PC-9 (cell line): Measurements from ENCODE around the gene NUDT15. TPM values are rescaled to one million over a fixed set of nuclear protein-coding genes. Genes with fewer than 3 reads are reported as not detected.

Source experiments
- Bru-seq: library from RNA; stranded (reverse); fragments of 400-500 nt; gene quantifications from one replicate; lab custom pipeline; 2021; lab: Mats Ljungman, UMichigan
- BruChase-seq, 2 experiments: library from RNA; stranded (reverse); fragments of 400-500 nt; gene quantifications; one replicate each; lab custom pipeline; 2021; lab: Mats Ljungman, UMichigan
- BruUV-seq: library from RNA; stranded (reverse); fragments of 400-500 nt; replicated peaks from 2 replicates; lab custom pipeline; 2021; lab: Mats Ljungman, UMichigan
- CTCF ChIA-PET: fragments of 300-600 bp; sonication (Branson Sonifier 250); formaldehyde crosslinking; loops from one replicate; lab custom pipeline; 2022; ENCODE audit warnings: antibody characterized with exemption; lab: Charles Lee
- POLR2A ChIA-PET: fragments of 300-600 bp; sonication (Branson Sonifier 250); formaldehyde crosslinking; loops from one replicate; lab custom pipeline; 2022; ENCODE audit warnings: antibody characterized with exemption; ENCODE audit not compliant: unreplicated experiment; lab: Charles Lee
- DNase-seq, 2 experiments: peaks; one replicate each; pipeline versions ENCODE4 v3.0.0 to v3.0.0-alpha.2; 2015 to 2022; ENCODE audit warnings: mixed read lengths in 1 of 2
- H2AFZ ChIP-seq: fragments of 200-600 bp; sonication (generic); 2 replicates; pipeline ENCODE4 v1.8.1; 2017; ENCODE audit warnings: antibody characterized with exemption
- H3F3A ChIP-seq: fragments of 200-600 bp; sonication (generic); 2 replicates; pipeline ENCODE4 v1.8.1; 2017; ENCODE audit warnings: antibody characterized with exemption, mild to moderate bottlenecking, low read depth; ENCODE audit not compliant: insufficient read depth
- H3K27ac ChIP-seq: fragments of 200-600 bp; sonication (generic); 2 replicates; pipeline ENCODE4 v1.6.1; 2016; ENCODE audit warnings: mixed run types
- H3K27me3 ChIP-seq: fragments of 200-600 bp; sonication (generic); 2 replicates; pipeline ENCODE4 v1.6.1; 2016; ENCODE audit warnings: low read depth, mixed run types; ENCODE audit not compliant: insufficient read depth
- H3K36me3 ChIP-seq: fragments of 200-600 bp; sonication (generic); 2 replicates; pipeline ENCODE4 v1.6.1; 2016; ENCODE audit warnings: low read depth, mixed run types
- H3K4me1 ChIP-seq: fragments of 200-600 bp; sonication (generic); replicated peaks from 2 replicates; pipeline ENCODE4 v1.6.1; 2016; ENCODE audit warnings: mixed run types; ENCODE audit not compliant: insufficient read depth
- H3K4me2 ChIP-seq: fragments of 200-600 bp; sonication (generic); 2 replicates; pipeline ENCODE4 v1.6.1; 2017; ENCODE audit warnings: mixed run types
- H3K4me3 ChIP-seq: fragments of 200-600 bp; sonication (generic); 2 replicates; pipeline ENCODE4 v1.6.1; 2016; ENCODE audit warnings: mixed run types
- H3K79me2 ChIP-seq: fragments of 200-600 bp; sonication (generic); 2 replicates; pipeline ENCODE4 v1.6.1; 2017; ENCODE audit warnings: low read depth, mixed run types
- H3K9me2 ChIP-seq: fragments of 200-600 bp; sonication (generic); 2 replicates; pipeline ENCODE4 v1.8.1; 2017; ENCODE audit warnings: mild to moderate bottlenecking; ENCODE audit not compliant: insufficient read depth
- H3K9me3 ChIP-seq: fragments of 200-600 bp; sonication (generic); 2 replicates; pipeline ENCODE4 v1.8.1; 2016; ENCODE audit warnings: low read depth; ENCODE audit not compliant: insufficient read depth
- H4K20me1 ChIP-seq: fragments of 200-600 bp; sonication (generic); 2 replicates; pipeline ENCODE4 v1.8.1; 2017; ENCODE audit not compliant: insufficient read depth
- EZH2 ChIP-seq: fragments of 200-600 bp; sonication (generic); IDR thresholded peaks from 2 replicates; pipeline ENCODE4 v1.8.0; 2017; ENCODE audit warnings: antibody characterized with exemption, low read depth
- intact Hi-C: fragments of 100-400 bp; cut with micrococcal nuclease; formaldehyde crosslinking; loops from one replicate; pipeline ENCODE4 v1.10.0; 2022; ENCODE audit not compliant: unreplicated experiment
- long read RNA-seq: library from polyadenylated mRNA; stranded (forward); transcript quantifications from one replicate; pipeline ENCODE4 v2.0.0, GENCODE V29; 2022
- total RNA-seq: library from RNA; stranded (reverse); gene quantifications from 2 replicates; pipeline ENCODE4 v1.2.3, GENCODE V29; 2021
- TF ChIP-seq, protein P1 (sequence below): fragments of 200-600 bp; sonication (generic); conservative IDR thresholded peaks from 2 replicates; pipeline ENCODE4 v1.6.1; 2017; ENCODE audit warnings: mixed run types, antibody characterized with exemption, mild to moderate bottlenecking, moderate library complexity

The NUDT15 gene
- total RNA-seq (13.4 and 16.1 TPM in 2 replicates), Bru-seq, nascent RNA (percentile 85 among the genes with signal in this experiment), BruChase-seq, experiment 1, labeled RNA remaining after a 2-hour chase (percentile 73 among the genes with signal in this experiment), BruChase-seq, experiment 2, labeled RNA remaining after a 6-hour chase (percentile 95 among the genes with signal in this experiment)
- long read RNA-seq, transcript NUDT15-201 (3 exons, 2,098 nt) = major isoform, 39 of 48 reads
- long read RNA-seq, partial matches to known transcripts = 8 of 48 reads
- long read RNA-seq, other reads (novel, unspliced or antisense) = 1 of 48 reads

DNA sequence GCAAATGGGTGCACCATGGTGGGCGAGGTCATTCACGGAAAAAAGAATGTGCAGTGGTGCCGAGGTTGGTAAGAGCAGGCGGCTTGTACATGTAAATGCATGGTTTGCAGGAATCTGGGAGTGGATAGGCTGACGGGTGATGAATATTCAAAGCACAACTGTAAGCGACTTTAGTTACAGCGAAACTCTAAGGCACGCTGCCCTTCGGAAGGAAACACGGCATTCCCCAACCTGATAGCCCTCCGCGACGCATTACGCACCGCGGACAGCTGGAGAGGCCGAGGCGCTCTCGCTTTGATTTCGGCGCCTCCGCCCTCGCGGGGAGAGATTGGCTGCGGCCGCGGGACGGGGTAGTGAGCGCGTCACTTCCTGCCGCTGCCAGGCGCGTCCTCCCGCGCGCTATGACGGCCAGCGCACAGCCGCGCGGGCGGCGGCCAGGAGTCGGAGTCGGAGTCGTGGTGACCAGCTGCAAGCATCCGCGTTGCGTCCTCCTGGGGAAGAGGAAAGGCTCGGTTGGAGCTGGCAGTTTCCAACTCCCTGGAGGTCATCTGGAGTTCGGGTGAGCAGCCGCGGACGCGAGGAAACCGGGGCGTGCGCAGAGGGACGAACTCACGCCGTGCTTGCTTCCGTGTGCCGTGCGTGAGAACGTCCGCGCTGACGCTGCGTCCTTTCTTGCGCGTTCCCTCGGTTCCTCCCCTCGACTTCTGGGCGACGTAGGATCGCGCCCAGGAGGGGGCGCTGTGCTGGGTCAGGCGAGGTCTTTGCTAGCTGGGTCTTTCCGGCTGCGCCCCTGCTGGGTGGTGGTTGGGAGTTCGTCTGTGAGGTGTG lies at the start of gene NUDT15:
NUDT15 (plus strand) TSS at position 381 of the 828 bp plus-strand sequence; CDS start at position 402, 21 bp downstream.
- intact Hi-C loops = loop anchor here (1.0 to 5.0 kb wide), 3 partner anchors 29 to 240 kb away; partner anchors contain the start of gene SUCLA2

DNA sequence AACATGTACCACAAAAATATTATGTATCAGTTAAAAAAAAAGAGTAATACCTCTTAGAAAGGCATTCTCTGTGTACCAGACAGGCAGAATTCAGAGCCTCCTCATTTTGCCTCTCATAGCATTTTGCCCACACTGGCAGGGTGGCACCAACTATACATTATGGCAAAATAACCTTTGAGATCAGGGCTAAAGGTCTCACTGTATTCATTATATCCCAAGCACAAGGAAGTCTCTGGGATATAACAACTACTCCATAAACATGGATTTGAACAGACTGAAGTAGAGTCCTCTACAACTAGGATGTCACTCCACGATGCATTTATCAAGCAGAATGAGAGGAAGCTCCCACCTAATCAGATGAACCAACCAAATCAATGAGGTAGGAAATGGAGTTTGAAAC lies 47.1 kb upstream of the NUDT15 start:
- intact Hi-C loops = no loop called here
- Histone ChIP-seq H3K36me3 (peaks cover 4% of the 10 kb centered on the region; the same call in 1 of the 2 replicates), H2AFZ (no peak overlapping the region), H3K4me2 (no peak overlapping the region), H3F3A (no peaks in the 10 kb centered on the region), H3K4me3 (no peak overlapping the region), H3K27ac (no peak overlapping the region), H3K9me2 (no peaks in the 10 kb centered on the region), H3K79me2 (no peaks in the 10 kb centered on the region), H4K20me1 (peaks cover 4% of the 10 kb centered on the region; the same call in 1 of the 2 replicates), H3K4me1 (no peaks in the 10 kb centered on the region), H3K27me3 (no peaks in the 10 kb centered on the region), H3K9me3 (no peaks in the 10 kb centered on the region)
- no peak for DNase-seq
- no TSS peak for BruUV-seq
- POLR2A ChIA-PET = no interaction called here
- CTCF ChIA-PET = no interaction called here
- no peak for TF ChIP-seq EZH2
- TF ChIP-seq, protein P1, sequence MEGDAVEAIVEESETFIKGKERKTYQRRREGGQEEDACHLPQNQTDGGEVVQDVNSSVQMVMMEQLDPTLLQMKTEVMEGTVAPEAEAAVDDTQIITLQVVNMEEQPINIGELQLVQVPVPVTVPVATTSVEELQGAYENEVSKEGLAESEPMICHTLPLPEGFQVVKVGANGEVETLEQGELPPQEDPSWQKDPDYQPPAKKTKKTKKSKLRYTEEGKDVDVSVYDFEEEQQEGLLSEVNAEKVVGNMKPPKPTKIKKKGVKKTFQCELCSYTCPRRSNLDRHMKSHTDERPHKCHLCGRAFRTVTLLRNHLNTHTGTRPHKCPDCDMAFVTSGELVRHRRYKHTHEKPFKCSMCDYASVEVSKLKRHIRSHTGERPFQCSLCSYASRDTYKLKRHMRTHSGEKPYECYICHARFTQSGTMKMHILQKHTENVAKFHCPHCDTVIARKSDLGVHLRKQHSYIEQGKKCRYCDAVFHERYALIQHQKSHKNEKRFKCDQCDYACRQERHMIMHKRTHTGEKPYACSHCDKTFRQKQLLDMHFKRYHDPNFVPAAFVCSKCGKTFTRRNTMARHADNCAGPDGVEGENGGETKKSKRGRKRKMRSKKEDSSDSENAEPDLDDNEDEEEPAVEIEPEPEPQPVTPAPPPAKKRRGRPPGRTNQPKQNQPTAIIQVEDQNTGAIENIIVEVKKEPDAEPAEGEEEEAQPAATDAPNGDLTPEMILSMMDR = no peak

More for the DNA sequence above, at the start of gene NUDT15:
- H3K4me2 ChIP-seq = peak within 1 kb of the TSS; percentile 89
- H3K27ac ChIP-seq = peak within 1 kb of the TSS; percentile 90
- peaks cover 20% of the 10 kb centered on the region; the same call in 1 of the 2 replicates for H3F3A ChIP-seq
- peaks cover 5% of the 10 kb centered on the region; the same call in 1 of the 2 replicates for H3K9me3 ChIP-seq
- no peaks in the 10 kb centered on the region for H4K20me1 ChIP-seq
- DNase-seq = peak; percentile 87 to 93
- ChIA-PET CTCF (interaction anchor here (0.5 to 1.7 kb wide), 3 partner anchors 41 to 140 kb away, joined by 5 read pairs; partner anchors contain the start of gene MED4), POLR2A (interaction anchor here (0.5 to 0.7 kb wide), 6 partner anchors 25 to 1591 kb away, joined by 3 to 12 read pairs (median 4); no protein-coding TSS in a partner anchor)
- H3K4me3 ChIP-seq = peak within 1 kb of the TSS; percentile 66
- peaks cover 35% of the 10 kb centered on the region for H3K4me1 ChIP-seq
- H2AFZ ChIP-seq = peak within 1 kb of the TSS; percentile 78
- no peaks in the 10 kb centered on the region for H3K27me3 ChIP-seq
- TF ChIP-seq EZH2 = no peak
- TF ChIP-seq, protein P1 = peak; percentile 97
- H3K36me3 ChIP-seq = peaks cover 6% of the 10 kb centered on the region; the same call in 1 of the 2 replicates
- peaks cover 18% of the 10 kb centered on the region for H3K79me2 ChIP-seq
- BruUV-seq = no TSS peak
- H3K9me2 ChIP-seq = no peaks in the 10 kb centered on the region

DNA sequence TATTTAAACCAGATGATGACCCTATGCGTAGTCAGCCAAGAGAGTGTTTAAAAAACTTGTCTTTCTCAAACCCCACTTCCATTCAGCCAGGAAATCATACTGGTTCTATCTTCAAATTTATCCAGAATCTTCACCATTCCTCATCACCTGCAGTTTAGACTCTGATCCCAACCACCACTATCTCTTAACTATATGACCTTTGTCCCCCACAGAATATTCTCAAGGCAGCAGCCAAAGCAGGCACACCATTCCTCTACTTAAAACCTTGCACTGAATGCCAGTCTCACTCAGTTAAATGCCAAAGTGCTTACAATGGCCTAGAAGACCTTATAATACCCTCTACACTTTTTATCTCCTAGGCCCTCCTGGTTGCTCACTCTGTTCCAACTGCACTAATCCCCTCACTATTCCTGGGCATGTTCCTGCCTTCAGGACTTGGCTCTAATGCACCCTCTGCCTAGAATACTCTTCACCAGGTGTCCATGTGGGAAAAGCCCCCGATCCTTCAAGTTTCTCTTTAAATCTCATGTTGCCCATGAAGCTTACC lies 46.5 kb upstream of the NUDT15 start:
- Histone ChIP-seq H3K9me2 (no peaks in the 10 kb centered on the region), H3K27me3 (no peaks in the 10 kb centered on the region), H3K9me3 (no peaks in the 10 kb centered on the region), H3K27ac (no peak overlapping the region), H3K4me1 (no peaks in the 10 kb centered on the region), H4K20me1 (peaks cover 4% of the 10 kb centered on the region; the same call in 1 of the 2 replicates), H2AFZ (no peak overlapping the region), H3K4me3 (no peak overlapping the region), H3K79me2 (no peaks in the 10 kb centered on the region), H3K4me2 (no peak overlapping the region), H3F3A (no peaks in the 10 kb centered on the region), H3K36me3 (peaks cover 4% of the 10 kb centered on the region; the same call in 1 of the 2 replicates)
- ChIA-PET POLR2A (no interaction called here), CTCF (no interaction called here)
- intact Hi-C loops = no loop called here
- no peak for TF ChIP-seq EZH2
- TF ChIP-seq, protein P1 = no peak
- no TSS peak for BruUV-seq
- no peak for DNase-seq
